Measurements from ENCODE around the gene ZFP36L1. TPM values are rescaled to one million over a fixed set of nuclear protein-coding genes. Genes with fewer than 3 reads are reported as not detected.

ZFP36L1 gene
- total and polyA plus RNA-seq, 9 of the 15 experiments (the other 6 are each of a cell fraction or from before 2014, with no cell fraction given), result 1.3 to 26.6 (median 3.7) TPM

- peak in 1 of 2 experiments; percentile 33; a peak in 2 of 4 replicates for TF ChIP-seq RCOR1 (IDR thresholded peaks at IDR 0.05; ENCODE audit: borderline replicate concordance in 1 of 2, low read depth in 2 of 2, low read length in 2 of 2)
- no peak for TF ChIP-seq KDM5B (IDR thresholded peaks at IDR 0.05; ENCODE audit: insufficient replicate concordance, low read depth, low read length)
- TF ChIP-seq, protein P1, sequence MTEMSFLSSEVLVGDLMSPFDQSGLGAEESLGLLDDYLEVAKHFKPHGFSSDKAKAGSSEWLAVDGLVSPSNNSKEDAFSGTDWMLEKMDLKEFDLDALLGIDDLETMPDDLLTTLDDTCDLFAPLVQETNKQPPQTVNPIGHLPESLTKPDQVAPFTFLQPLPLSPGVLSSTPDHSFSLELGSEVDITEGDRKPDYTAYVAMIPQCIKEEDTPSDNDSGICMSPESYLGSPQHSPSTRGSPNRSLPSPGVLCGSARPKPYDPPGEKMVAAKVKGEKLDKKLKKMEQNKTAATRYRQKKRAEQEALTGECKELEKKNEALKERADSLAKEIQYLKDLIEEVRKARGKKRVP (CRISPR knock-in tag; IDR thresholded peaks at IDR 0.05), result no peak
- no peak for TF ChIP-seq RNF219 (CRISPR knock-in tag; IDR thresholded peaks at IDR 0.05)
- no peak for TF ChIP-seq SMAD1 (IDR thresholded peaks at IDR 0.05; ENCODE audit: low read depth, low read length, partially characterized antibody)
- TF ChIP-seq ADNP (tag; IDR thresholded peaks at IDR 0.05), result no peak
- no peak for TF ChIP-seq ZSCAN29 (IDR thresholded peaks at IDR 0.05)
- no peak for TF ChIP-seq MYC (IDR thresholded peaks at IDR 0.05; ENCODE audit: low read depth, low read length)
- no peak for TF ChIP-seq MYC (CRISPR knock-in tag; IDR thresholded peaks at IDR 0.05; ENCODE audit: borderline replicate concordance, low read depth)
- no peak for TF ChIP-seq SNAPC5 (CRISPR knock-in tag; IDR thresholded peaks at IDR 0.05)
- no peak for TF ChIP-seq CHD1 (IDR thresholded peaks at IDR 0.05; ENCODE audit: low read length)
- no peak for TF ChIP-seq CHCHD3 (CRISPR knock-in tag; IDR thresholded peaks at IDR 0.05)
- no peak for TF ChIP-seq HCFC1 (IDR thresholded peaks at IDR 0.05; ENCODE audit: low read depth, low read length)
- peak in 1 of 2 experiments; percentile 68; a peak in 1 of 3 replicates for TF ChIP-seq CBX3 (IDR thresholded peaks at IDR 0.05; ENCODE audit: borderline replicate concordance in 1 of 2, low read length in 2 of 2)
- no peak for TF ChIP-seq PTRF (tag; IDR thresholded peaks at IDR 0.05)
- TF ChIP-seq PCBP1 (IDR thresholded peaks at IDR 0.05; ENCODE audit: low read depth, low read length, poor library complexity, severe bottlenecking), result no peak
- TF ChIP-seq MED1 (CRISPR knock-in tag; IDR thresholded peaks at IDR 0.05; ENCODE audit: borderline replicate concordance), result no peak
- TF ChIP-seq SP1 (CRISPR knock-in tag; IDR thresholded peaks at IDR 0.05), result 0 out of 2 replicates have a peak, but pooled peaks have one; percentile 12
- no peak for TF ChIP-seq MCM7 (IDR thresholded peaks at IDR 0.05)
- no peak for TF ChIP-seq RBFOX2 (IDR thresholded peaks at IDR 0.05; ENCODE audit: low read depth, low read length)
- TF ChIP-seq RHOXF2B (CRISPR knock-in tag; conservative IDR thresholded peaks at IDR 0.05), result no peak
- no peak for TF ChIP-seq ZNF507 (tag; conservative IDR thresholded peaks at IDR 0.05)
- TF ChIP-seq NFATC3 (IDR thresholded peaks at IDR 0.05), result no peak
- no peak; the same call in 1 of the 2 replicates for TF ChIP-seq MEF2D (tag; conservative IDR thresholded peaks at IDR 0.05; ENCODE audit: low read depth)
- TF ChIP-seq SNRNP70 (optimal IDR thresholded peaks at IDR 0.05; ENCODE audit: low read depth, low read length), result no peak
- no peak for TF ChIP-seq SIN3A (IDR thresholded peaks at IDR 0.05; ENCODE audit: borderline replicate concordance in 2 of 2, control insufficient read depth in 1 of 2, low read depth in 2 of 2, low read length in 2 of 2)
- peak; percentile 38; the same call in 1 of the 2 replicates for TF ChIP-seq CEBPB (tag; IDR thresholded peaks at IDR 0.05)
- TF ChIP-seq HDAC1 (IDR thresholded peaks at IDR 0.05), result 0 out of 4 replicates have a peak, but pooled peaks of 1 of the 2 experiments have one; percentile 30
Measured at GRCh38 chr14:68796418-68797101, 3.7 kb upstream of the ZFP36L1 start (continued).
